Mesenchymal stem cell (in vitro differentiated cells and primary cell): Measurements from ENCODE around the gene JAK2.

Experiments used
- DNase-seq: peaks from one replicate; pipeline ENCODE4 v3.0.0-alpha.2; 2013
- H2AFZ ChIP-seq: one replicate; pipeline ENCODE4 v1.6.1; 2013; ENCODE audit warnings: low read depth, mild to moderate bottlenecking, control low read depth, inconsistent platforms, low read length, moderate library complexity
- H2AK5ac ChIP-seq: 2 replicates; pipeline ENCODE4 v1.6.1; 2013; ENCODE audit warnings: low read length, moderate library complexity, mild to moderate bottlenecking, inconsistent platforms; ENCODE audit not compliant: severe bottlenecking
- H2BK120ac ChIP-seq: one replicate; pipeline ENCODE4 v1.6.1; 2013; ENCODE audit warnings: low read depth, mild to moderate bottlenecking, inconsistent platforms, low read length, moderate library complexity
- H2BK12ac ChIP-seq, 2 experiments: one replicate each; pipeline ENCODE4 v1.6.1; 2013; ENCODE audit warnings: inconsistent platforms in 2 of 2, low read length in 2 of 2, mild to moderate bottlenecking in 2 of 2, moderate library complexity in 2 of 2, control low read depth in 1 of 2
- H2BK15ac ChIP-seq: one replicate; pipeline ENCODE4 v1.6.1; 2013; ENCODE audit warnings: mild to moderate bottlenecking, low read depth, inconsistent platforms; ENCODE audit not compliant: poor library complexity, severe bottlenecking
- H2BK5ac ChIP-seq: 2 replicates; pipeline ENCODE4 v1.6.1; 2013; ENCODE audit warnings: low read depth, mild to moderate bottlenecking, low read length, control low read depth, inconsistent platforms; ENCODE audit not compliant: poor library complexity, severe bottlenecking
- H3K14ac ChIP-seq, 2 experiments: one replicate each; pipeline ENCODE4 v1.6.1; 2013; ENCODE audit warnings: inconsistent platforms in 2 of 2, low read length in 2 of 2, control low read depth in 1 of 2, mild to moderate bottlenecking in 1 of 2, moderate library complexity in 1 of 2
- H3K18ac ChIP-seq, 2 experiments: one replicate each; pipeline ENCODE4 v1.6.1; 2013; ENCODE audit warnings: inconsistent platforms in 2 of 2, low read length in 2 of 2, control low read depth in 1 of 2, low read depth in 1 of 2, mild to moderate bottlenecking in 1 of 2
- H3K23ac ChIP-seq, 2 experiments: one replicate each; pipeline ENCODE4 v1.6.1; 2013; ENCODE audit warnings: inconsistent platforms in 2 of 2, low read length in 2 of 2, mild to moderate bottlenecking in 2 of 2, moderate library complexity in 2 of 2, control low read depth in 1 of 2
- H3K27ac ChIP-seq: 2 replicates; pipeline ENCODE4 v1.5.1; 2013; ENCODE audit warnings: mild to moderate bottlenecking, moderate library complexity, low read length, control low read depth, inconsistent platforms; ENCODE audit not compliant: poor library complexity, severe bottlenecking
- H3K27me3 ChIP-seq, 2 experiments: 2 replicates each; pipeline versions ENCODE4 v1.6.1 to v1.7.0; 2013; ENCODE audit warnings: low read length in 2 of 2, mild to moderate bottlenecking in 2 of 2, moderate library complexity in 2 of 2, control low read depth in 1 of 2, inconsistent platforms in 1 of 2; ENCODE audit not compliant: control insufficient read depth in 1 of 2, insufficient read depth in 1 of 2
- H3K36me3 ChIP-seq, 2 experiments: 2 replicates each; pipeline versions ENCODE4 v1.6.1 to v1.7.0; 2013; ENCODE audit warnings: low read length in 2 of 2, control low read depth in 1 of 2, inconsistent platforms in 1 of 2, low read depth in 1 of 2, mild to moderate bottlenecking in 1 of 2; ENCODE audit not compliant: insufficient read depth in 2 of 2, control insufficient read depth in 1 of 2
- H3K4ac ChIP-seq, 2 experiments: one replicate each; pipeline ENCODE4 v1.6.1; 2013; ENCODE audit warnings: inconsistent platforms in 2 of 2, low read length in 2 of 2, mild to moderate bottlenecking in 2 of 2, moderate library complexity in 2 of 2, control low read depth in 1 of 2, low read depth in 1 of 2
- H3K4me1 ChIP-seq: 2 replicates; pipeline ENCODE4 v1.6.1; 2013; ENCODE audit warnings: low read depth, low read length, control low read depth; ENCODE audit not compliant: control insufficient read depth, insufficient read depth
- H3K4me2 ChIP-seq: 2 replicates; pipeline ENCODE4 v1.6.1; 2013; ENCODE audit warnings: low read length, mild to moderate bottlenecking, inconsistent platforms; ENCODE audit not compliant: poor library complexity, severe bottlenecking
- H3K4me3 ChIP-seq, 2 experiments: 2 replicates each; pipeline versions ENCODE4 v1.5.1 to v1.7.0; 2013; ENCODE audit warnings: low read length in 2 of 2, mild to moderate bottlenecking in 2 of 2, control low read depth in 1 of 2, low read depth in 1 of 2; ENCODE audit not compliant: insufficient read depth in 1 of 2
- H3K79me1 ChIP-seq: replicated peaks from 2 replicates; pipeline ENCODE4 v1.6.1; 2013; ENCODE audit warnings: mild to moderate bottlenecking, control low read depth, low read length, inconsistent platforms; ENCODE audit not compliant: poor library complexity, severe bottlenecking
- H3K9ac ChIP-seq: 2 replicates; pipeline ENCODE4 v1.7.0; 2013; ENCODE audit warnings: mild to moderate bottlenecking, low read length, moderate library complexity
- H3K9me3 ChIP-seq: 2 replicates; pipeline ENCODE4 v1.7.0; 2013; ENCODE audit warnings: mild to moderate bottlenecking, low read length; ENCODE audit not compliant: control insufficient read depth
- H4K8ac ChIP-seq: one replicate; pipeline ENCODE4 v1.6.1; 2013; ENCODE audit warnings: inconsistent platforms, mild to moderate bottlenecking, low read length, moderate library complexity
- H4K91ac ChIP-seq: one replicate; pipeline ENCODE4 v1.6.1; 2013; ENCODE audit warnings: mild to moderate bottlenecking, low read length, inconsistent platforms
- WGBS: methylation state at CpG from one replicate; pipeline ENCODE4 v1.1.7; 2013; ENCODE audit warnings: mixed read lengths; 5-methylcytosine and 5-hydroxymethylcytosine counted together

JAK2 gene

DNA sequence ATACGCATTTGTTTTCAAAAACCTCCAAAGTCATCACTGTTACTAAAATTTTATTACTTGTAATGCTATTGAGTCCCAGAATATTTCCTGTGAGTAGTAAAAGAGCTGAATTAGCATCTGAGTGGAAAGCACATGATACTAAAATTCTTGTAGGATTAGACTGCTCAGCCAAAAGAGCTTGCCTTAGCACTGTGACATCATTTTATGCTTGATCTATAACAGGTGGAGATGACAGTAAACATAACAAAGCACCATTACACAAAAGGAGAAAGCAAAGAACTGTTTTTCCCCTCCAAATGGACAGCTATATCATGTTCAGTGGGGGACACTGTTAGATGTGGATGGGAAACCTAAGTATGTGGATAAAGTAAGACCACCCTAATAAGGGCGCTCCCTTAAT, 5.8 kb upstream of the JAK2 start:
- H3K79me1 ChIP-seq = no peaks in the 10 kb centered on the region
- no peak overlapping the region for H2AFZ ChIP-seq
- H2BK120ac ChIP-seq = no peak overlapping the region
- no CpG with 5 or more reads among the region's 2 CpGs for WGBS
- no peak overlapping the region for H3K14ac ChIP-seq
- no peak overlapping the region for H3K4ac ChIP-seq
- DNase-seq = peak; percentile 69
- H2AK5ac ChIP-seq = no peak overlapping the region
- H2BK5ac ChIP-seq = no peak overlapping the region
- peak overlapping the region; percentile 60 for H3K9ac ChIP-seq
- no peaks in the 10 kb centered on the region for H3K4me1 ChIP-seq
- H3K4me3 ChIP-seq = no peak overlapping the region
- H3K4me2 ChIP-seq = no peak overlapping the region
- H2BK15ac ChIP-seq = no peak overlapping the region
- H3K27ac ChIP-seq = no peak overlapping the region
- no peak overlapping the region for H3K23ac ChIP-seq
- no peaks in the 10 kb centered on the region for H3K27me3 ChIP-seq
- H4K8ac ChIP-seq = no peak overlapping the region
- H3K18ac ChIP-seq = no peak overlapping the region
- H3K9me3 ChIP-seq = no peaks in the 10 kb centered on the region
- no peak overlapping the region for H4K91ac ChIP-seq
- no peak overlapping the region for H2BK12ac ChIP-seq
- no peaks in the 10 kb centered on the region for H3K36me3 ChIP-seq

DNA sequence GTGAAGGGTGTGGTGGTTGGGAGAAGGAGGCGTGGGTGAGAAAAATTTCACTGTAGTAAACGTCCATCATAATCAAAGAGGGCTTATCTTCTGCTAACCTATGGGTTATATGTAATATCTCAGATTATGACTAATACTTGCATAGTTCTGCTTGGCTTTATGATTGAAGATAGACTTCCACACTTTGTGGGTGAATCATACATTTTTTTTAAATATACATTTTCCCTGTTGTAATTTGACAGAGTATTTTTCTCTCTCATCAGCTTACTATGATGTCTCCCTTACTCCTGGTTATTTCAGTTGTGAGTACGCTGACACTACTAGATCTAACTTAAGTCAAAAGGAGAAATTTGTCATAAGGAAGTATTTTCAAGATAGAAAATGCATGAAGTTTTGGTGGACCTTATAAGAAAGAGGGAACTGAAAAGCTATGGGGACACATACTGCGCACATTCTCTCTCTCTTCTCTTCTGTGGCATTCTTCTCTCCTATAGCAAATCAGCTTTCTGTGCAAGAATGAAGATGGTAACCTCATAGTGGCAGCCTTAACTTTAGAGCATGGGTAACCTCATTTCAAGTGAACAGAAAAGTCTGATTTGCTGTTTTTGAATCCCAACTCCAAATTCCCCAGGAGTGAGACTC, 4.9 kb upstream of the JAK2 start:
- H3K23ac ChIP-seq = no peak overlapping the region
- WGBS = 100% methylated on average over 1 of the region's 4 CpGs
- H2AFZ ChIP-seq = no peak overlapping the region
- no peak overlapping the region for H3K4me3 ChIP-seq
- DNase-seq = no peak
- H3K36me3 ChIP-seq = no peaks in the 10 kb centered on the region
- no peak overlapping the region for H4K8ac ChIP-seq
- no peak overlapping the region for H3K9ac ChIP-seq
- H2BK15ac ChIP-seq = no peak overlapping the region
- no peaks in the 10 kb centered on the region for H3K9me3 ChIP-seq
- H3K14ac ChIP-seq = no peak overlapping the region
- H2BK12ac ChIP-seq = peak overlapping the region in 1 of 2 experiments; percentile 77
- no peak overlapping the region for H3K18ac ChIP-seq
- H4K91ac ChIP-seq = no peak overlapping the region
- H2BK5ac ChIP-seq = no peak overlapping the region
- H3K4me1 ChIP-seq = peaks cover 2% of the 10 kb centered on the region
- no peak overlapping the region for H3K4ac ChIP-seq
- no peaks in the 10 kb centered on the region for H3K27me3 ChIP-seq
- no peaks in the 10 kb centered on the region for H3K79me1 ChIP-seq
- H2AK5ac ChIP-seq = no peak overlapping the region
- no peak overlapping the region for H3K4me2 ChIP-seq
- H2BK120ac ChIP-seq = no peak overlapping the region
- H3K27ac ChIP-seq = no peak overlapping the region

DNA sequence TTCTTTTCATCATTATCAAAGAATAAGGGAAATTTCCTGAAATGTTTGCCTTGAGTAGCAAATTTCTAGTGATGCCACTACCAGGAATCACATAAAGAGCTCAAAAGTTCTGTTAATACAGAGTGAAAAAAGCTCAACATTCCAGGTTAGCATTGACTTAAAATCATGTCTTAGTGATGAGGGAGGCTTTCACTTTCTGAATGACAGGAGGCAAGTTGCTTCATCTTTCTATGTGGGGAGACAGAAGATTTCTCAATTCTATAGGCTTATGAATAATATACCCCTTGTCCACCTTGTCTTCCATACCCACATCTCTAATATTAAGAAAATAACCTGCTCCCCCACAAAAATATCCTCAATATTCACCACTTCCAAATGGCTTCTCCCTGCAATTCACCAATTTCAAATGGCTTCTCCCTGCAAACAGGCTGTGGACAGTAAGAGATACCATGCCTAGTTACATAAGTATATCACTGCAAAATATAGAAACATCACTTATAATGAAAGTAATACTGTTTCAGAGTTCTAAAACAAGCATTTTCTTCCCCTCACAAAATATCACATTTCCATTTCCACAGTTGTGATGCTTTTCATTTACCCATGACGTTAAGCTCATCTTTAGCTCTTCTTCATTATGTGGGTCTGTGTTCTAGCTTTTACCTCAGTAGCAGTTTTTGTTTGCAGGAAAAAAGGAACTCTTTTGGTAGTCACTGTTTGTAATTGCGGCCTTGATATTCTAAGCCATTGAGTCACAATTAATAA, 2.2 kb upstream of the JAK2 start:
- no peak overlapping the region for H4K8ac ChIP-seq
- H2BK5ac ChIP-seq = no peak overlapping the region
- H3K27ac ChIP-seq = no peak overlapping the region
- H3K36me3 ChIP-seq = peaks cover 0 to 7% of the 10 kb centered on the region in 2 experiments
- H3K9me3 ChIP-seq = no peaks in the 10 kb centered on the region
- no peak overlapping the region for H3K23ac ChIP-seq
- no peak overlapping the region for H3K9ac ChIP-seq
- no peak overlapping the region for H3K4me2 ChIP-seq
- H3K18ac ChIP-seq = no peak overlapping the region
- H2AK5ac ChIP-seq = no peak overlapping the region
- DNase-seq = no peak
- H2BK12ac ChIP-seq = no peak overlapping the region
- no peak overlapping the region for H3K4me3 ChIP-seq
- no peak overlapping the region for H3K4ac ChIP-seq
- peaks cover 2% of the 10 kb centered on the region for H3K4me1 ChIP-seq
- H3K79me1 ChIP-seq = peaks cover 2% of the 10 kb centered on the region
- H3K27me3 ChIP-seq = no peaks in the 10 kb centered on the region
- no peak overlapping the region for H3K14ac ChIP-seq
- H2BK15ac ChIP-seq = no peak overlapping the region
- no peak overlapping the region for H2BK120ac ChIP-seq
- H2AFZ ChIP-seq = no peak overlapping the region
- WGBS = 100% methylated on average over 1 of the region's 2 CpGs
- no peak overlapping the region for H4K91ac ChIP-seq

DNA sequence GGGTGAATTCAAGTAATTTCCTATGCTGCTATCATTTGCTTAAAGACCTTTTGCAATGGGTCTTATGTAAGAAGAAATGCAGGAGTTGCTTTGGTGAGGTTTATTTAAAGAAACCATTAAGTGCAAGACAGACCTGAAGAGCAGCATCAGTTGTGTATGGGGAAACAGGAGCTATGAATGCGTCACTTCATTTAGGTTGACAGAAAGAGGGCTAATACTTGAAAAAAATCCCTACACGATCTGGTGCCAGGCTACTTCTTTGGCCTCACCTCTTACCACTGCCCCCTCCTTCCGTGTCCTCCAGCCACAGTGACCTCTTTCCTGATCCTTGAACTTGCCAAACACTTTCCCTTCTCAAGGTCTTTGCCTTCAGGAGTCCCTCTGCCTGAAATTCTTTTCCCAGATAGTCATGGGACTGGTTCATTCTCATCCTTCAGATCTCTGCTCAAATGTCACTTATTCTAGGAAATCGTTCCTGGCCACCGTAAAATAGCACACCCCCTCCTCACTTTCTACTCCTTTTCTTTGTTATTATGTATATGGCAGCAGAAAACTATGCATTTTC, 1.4 kb upstream of the JAK2 start:
- Histone ChIP-seq H4K91ac (no peak overlapping the region), H2BK12ac (no peak overlapping the region), H3K4ac (no peak overlapping the region), H2BK15ac (no peak overlapping the region), H3K79me1 (peaks cover 3% of the 10 kb centered on the region), H2AFZ (no peak overlapping the region), H3K4me2 (peak overlapping the region; percentile 97), H2BK120ac (no peak overlapping the region), H2AK5ac (no peak overlapping the region), H3K36me3 (peaks cover 0 to 7% of the 10 kb centered on the region in 2 experiments), H3K4me1 (peaks cover 2% of the 10 kb centered on the region), H3K27ac (peak overlapping the region; percentile 99), H3K27me3 (no peaks in the 10 kb centered on the region), H2BK5ac (no peak overlapping the region), H3K4me3 (peak overlapping the region in 1 of 2 experiments; percentile 92), H3K14ac (no peak overlapping the region), H4K8ac (no peak overlapping the region), H3K9me3 (no peaks in the 10 kb centered on the region), H3K18ac (peak overlapping the region in 1 of 2 experiments; percentile 99), H3K9ac (peak overlapping the region; percentile 95), H3K23ac (no peak overlapping the region)
- 64% methylated on average over 3 of the region's 5 CpGs for WGBS
- DNase-seq = peak; percentile 38
